GM06990 (cell line): ENCODE data around the gene SOD1.
A peak's percentile ranks its signal among the peaks of the same experiment; 100 is the strongest.
"Not testable (repeated sequence)": the region's sequence is repeated elsewhere in the genome, so short reads cannot be mapped to it uniquely, and the experiment has no call there.

Experiments used
- DNase-seq: peaks from one replicate; pipeline ENCODE4 v3.0.0-alpha.2; 2011; ENCODE audit not compliant: insufficient read length; ENCODE audit errors: extremely low read depth
- H3K27me3 ChIP-seq: replicated peaks from 2 replicates; pipeline ENCODE4 v1.6.0; 2011; ENCODE audit warnings: low read length; ENCODE audit not compliant: control insufficient read depth, insufficient read depth
- H3K36me3 ChIP-seq: 2 replicates; pipeline ENCODE4 v1.5.1; 2011; ENCODE audit warnings: low read length; ENCODE audit not compliant: control insufficient read depth, insufficient read depth
- H3K4me3 ChIP-seq: replicated peaks from 2 replicates; pipeline ENCODE4 v1.5.1; 2011; ENCODE audit warnings: low read depth, mild to moderate bottlenecking, control low read depth, low read length
- TF ChIP-seq, protein P1 (sequence below): IDR thresholded peaks from 2 replicates; pipeline ENCODE4 v1.5.1; 2011; ENCODE audit warnings: low read length, control low read depth, mild to moderate bottlenecking, inconsistent platforms; ENCODE audit not compliant: insufficient read depth, poor library complexity, severe bottlenecking

Gene SOD1

DNA sequence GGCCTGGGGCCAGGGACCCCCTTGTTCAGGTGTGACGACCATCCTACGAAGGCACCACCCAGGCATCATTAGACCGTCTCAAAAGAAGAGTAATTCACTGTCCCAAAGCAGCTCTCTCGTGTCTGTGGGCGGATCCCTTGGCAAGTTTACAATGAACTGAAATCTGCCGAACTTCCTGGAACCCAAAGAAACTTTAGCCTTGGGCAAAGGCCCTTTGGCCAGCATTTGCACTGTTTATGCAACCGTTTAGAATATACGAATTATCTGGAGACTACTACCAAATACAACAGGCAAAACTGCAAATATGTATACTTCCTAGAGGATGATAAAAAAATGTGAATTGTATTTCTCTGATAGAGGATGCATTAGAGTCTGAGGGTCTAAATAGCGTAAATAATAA is 1.4 kb upstream of the SOD1 start:
- TF ChIP-seq, protein P1, sequence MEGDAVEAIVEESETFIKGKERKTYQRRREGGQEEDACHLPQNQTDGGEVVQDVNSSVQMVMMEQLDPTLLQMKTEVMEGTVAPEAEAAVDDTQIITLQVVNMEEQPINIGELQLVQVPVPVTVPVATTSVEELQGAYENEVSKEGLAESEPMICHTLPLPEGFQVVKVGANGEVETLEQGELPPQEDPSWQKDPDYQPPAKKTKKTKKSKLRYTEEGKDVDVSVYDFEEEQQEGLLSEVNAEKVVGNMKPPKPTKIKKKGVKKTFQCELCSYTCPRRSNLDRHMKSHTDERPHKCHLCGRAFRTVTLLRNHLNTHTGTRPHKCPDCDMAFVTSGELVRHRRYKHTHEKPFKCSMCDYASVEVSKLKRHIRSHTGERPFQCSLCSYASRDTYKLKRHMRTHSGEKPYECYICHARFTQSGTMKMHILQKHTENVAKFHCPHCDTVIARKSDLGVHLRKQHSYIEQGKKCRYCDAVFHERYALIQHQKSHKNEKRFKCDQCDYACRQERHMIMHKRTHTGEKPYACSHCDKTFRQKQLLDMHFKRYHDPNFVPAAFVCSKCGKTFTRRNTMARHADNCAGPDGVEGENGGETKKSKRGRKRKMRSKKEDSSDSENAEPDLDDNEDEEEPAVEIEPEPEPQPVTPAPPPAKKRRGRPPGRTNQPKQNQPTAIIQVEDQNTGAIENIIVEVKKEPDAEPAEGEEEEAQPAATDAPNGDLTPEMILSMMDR: no peak
- Histone ChIP-seq H3K4me3 (no peak overlapping the region), H3K27me3 (no peaks in the 10 kb centered on the region), H3K36me3 (no peaks in the 10 kb centered on the region; the same call in 1 of the 2 replicates)
- DNase-seq: no peak

DNA sequence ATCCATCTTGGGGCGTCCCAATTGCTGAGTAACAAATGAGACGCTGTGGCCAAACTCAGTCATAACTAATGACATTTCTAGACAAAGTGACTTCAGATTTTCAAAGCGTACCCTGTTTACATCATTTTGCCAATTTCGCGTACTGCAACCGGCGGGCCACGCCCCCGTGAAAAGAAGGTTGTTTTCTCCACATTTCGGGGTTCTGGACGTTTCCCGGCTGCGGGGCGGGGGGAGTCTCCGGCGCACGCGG is 282 bp upstream of the SOD1 start:
- no peak for DNase-seq
- peaks cover 3% of the 10 kb centered on the region for H3K36me3 ChIP-seq
- TF ChIP-seq, protein P1: no peak
- H3K4me3 ChIP-seq: peak overlapping the region; percentile 49
- H3K27me3 ChIP-seq: no peaks in the 10 kb centered on the region

DNA sequence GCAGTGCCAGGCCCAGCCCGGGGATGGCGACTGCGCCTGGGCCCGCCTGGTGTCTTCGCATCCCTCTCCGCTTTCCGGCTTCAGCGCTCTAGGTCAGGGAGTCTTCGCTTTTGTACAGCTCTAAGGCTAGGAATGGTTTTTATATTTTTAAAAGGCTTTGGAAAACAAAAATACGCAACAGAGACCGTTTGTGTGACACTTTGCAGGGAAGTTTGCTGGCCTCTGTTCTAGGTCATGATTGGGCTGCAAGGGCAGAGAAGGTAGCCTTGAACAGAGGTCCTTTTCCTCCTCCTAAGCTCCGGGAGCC is 719 bp downstream of the SOD1 start:
- Histone ChIP-seq H3K4me3 (peak overlapping the region; percentile 80), H3K36me3 (peaks cover 3% of the 10 kb centered on the region), H3K27me3 (no peaks in the 10 kb centered on the region)
- TF ChIP-seq, protein P1: no peak
- DNase-seq: no peak

DNA sequence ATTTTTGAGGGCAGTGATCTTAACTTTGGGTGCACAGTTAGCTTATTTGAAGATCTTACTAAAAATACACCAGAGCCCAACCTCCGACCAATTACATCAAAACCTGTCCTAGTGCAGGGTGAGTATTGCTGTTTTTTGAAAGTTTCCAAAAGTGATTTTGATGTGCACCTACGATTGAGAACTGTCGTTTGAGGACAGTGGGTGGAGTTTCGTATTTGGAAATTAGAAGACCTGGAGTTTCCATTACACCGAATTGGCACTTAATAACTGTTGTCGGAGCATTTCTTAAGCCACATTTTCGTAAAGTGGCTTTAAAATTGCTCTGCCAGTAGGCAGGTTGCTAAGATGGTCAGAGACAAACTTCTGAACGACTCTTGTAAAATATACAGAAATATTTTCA is 1.1 kb downstream of the SOD1 start:
- Histone ChIP-seq H3K4me3 (peak overlapping the region; percentile 80), H3K36me3 (peaks cover 3% of the 10 kb centered on the region), H3K27me3 (no peaks in the 10 kb centered on the region)
- TF ChIP-seq, protein P1: no peak
- DNase-seq: no peak

DNA sequence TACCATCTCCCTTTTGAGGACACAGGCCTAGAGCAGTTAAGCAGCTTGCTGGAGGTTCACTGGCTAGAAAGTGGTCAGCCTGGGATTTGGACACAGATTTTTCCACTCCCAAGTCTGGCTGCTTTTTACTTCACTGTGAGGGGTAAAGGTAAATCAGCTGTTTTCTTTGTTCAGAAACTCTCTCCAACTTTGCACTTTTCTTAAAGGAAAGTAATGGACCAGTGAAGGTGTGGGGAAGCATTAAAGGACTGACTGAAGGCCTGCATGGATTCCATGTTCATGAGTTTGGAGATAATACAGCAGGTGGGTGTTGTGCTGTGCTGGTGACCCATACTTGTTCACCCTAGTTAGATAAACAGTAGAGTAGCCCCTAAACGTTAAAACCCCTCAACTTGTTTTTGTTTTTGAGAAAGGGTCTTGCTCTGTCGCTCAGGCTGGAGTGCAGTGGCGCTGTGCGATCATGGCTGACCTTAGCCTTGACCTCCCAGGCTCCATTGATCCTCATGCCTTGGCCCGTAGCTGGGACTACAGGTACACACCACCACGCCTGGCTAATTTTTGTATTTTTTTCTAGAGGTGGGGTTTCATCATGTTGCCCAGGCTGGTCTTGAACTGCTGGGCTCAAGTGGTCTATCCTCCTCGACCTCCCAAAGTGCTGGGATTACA is 4.2 kb downstream of the SOD1 start:
- TF ChIP-seq, protein P1: no peak
- Histone ChIP-seq H3K27me3 (no peaks in the 10 kb centered on the region), H3K4me3 (no peak overlapping the region), H3K36me3 (peaks cover 4% of the 10 kb centered on the region)
- DNase-seq: no peak

DNA sequence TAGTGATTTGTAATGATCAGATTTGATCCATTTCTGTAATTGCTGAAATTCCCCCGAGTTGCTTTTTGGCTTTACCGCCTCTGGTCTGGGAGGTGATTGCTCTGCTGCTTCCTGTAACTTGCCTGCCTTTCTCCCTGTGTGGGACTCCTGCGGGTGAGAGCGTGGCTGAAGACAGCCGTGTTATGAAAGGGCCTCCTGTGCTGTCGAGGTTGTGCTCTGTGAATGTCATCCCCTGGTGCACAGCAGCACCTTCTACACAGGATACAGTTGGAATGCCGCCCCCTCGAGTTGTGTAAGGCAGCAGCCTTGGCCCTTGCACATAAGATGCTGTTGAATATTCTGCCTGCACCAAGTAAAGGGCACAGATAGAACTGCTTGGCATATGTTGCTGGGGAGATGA is 5.9 kb downstream of the SOD1 start:
- Histone ChIP-seq H3K36me3 (peaks cover 4% of the 10 kb centered on the region), H3K4me3 (no peak overlapping the region), H3K27me3 (no peaks in the 10 kb centered on the region)
- TF ChIP-seq, protein P1: no peak
- DNase-seq: no peak

DNA sequence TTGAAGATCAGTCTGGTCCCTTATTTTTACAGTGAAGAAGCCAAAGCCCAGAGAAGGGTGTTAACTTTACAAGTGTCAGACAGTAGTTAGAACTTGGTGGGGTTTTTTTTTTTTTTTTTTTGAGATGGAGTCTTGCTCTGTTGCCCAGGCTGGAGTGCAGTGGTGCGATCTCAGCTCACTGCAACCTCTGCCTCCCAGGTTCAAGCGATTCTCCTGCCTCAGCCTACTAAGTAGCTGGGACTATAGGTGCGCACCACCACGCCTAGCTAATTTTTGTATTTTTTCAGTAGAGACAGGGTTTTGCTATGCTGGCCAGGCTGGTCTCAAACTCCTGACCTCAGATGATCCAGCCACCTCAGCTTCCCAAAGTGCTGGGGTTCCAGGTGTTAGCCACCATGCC is 6.4 kb downstream of the SOD1 start:
- H3K27me3 ChIP-seq, H3K4me3 ChIP-seq, DNase-seq, H3K36me3 ChIP-seq: not testable (repeated sequence)
